ENCODE measurements around the gene MAMDC2. TPM values are rescaled to one million over a fixed set of nuclear protein-coding genes. Genes with fewer than 3 reads are reported as not detected.

MAMDC2 gene
- total RNA-seq, 2 donors from 2014 or later: 0.44 to 1.4 TPM

DNA sequence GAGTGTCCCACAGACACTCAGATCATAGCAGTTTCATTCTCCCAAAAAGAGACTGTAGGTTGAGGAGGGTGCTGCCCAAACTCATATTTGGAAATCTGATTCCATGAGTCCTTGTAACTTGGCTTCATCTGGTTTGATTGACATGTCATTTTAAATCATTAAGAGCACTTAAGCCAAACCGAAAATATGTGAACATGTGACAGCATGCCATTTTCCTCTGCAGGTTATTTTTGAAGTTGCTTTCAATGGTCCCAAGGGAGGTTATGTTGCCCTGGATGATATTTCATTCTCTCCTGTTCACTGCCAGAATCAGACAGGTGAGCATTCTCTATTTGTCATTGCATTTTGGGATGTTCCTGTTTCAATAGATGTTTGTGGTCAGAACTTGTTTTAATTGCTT, 87.6 kb downstream of the MAMDC2 start:
- H3K27ac ChIP-seq (ENCODE audit: low read depth, low read length): no peak overlapping the region
- H3K4me1 ChIP-seq (ENCODE audit: control insufficient read depth, insufficient read depth, low read length): peaks cover 3% of the 10 kb centered on the region
- 95 to 100% methylated on average over 1 of the region's 1 CpG for WGBS, 2 experiments (ENCODE audit: insufficient coverage in 1 of 2, insufficient read length in 1 of 2)
- no peak overlapping the region for H3K9ac ChIP-seq (ENCODE audit: extremely low read depth, low read length, poor library complexity, severe bottlenecking)
- no peaks in the 10 kb centered on the region for H3K9me3 ChIP-seq (ENCODE audit: control insufficient read depth, low read length)
- no peaks in the 10 kb centered on the region for H3K27me3 ChIP-seq (ENCODE audit: control insufficient read depth, insufficient read depth, low read length, poor library complexity, severe bottlenecking)
- DNase-seq: no peak
- no peak for TF ChIP-seq CTCF (conservative IDR thresholded peaks at IDR 0.05)
- no peak overlapping the region for H3K4me3 ChIP-seq (ENCODE audit: low read length)
- peaks cover 12% of the 10 kb centered on the region for H3K4me1 Mint-ChIP-seq
- no peaks in the 10 kb centered on the region for H3K36me3 ChIP-seq (ENCODE audit: control insufficient read depth, insufficient read depth, low read length)
- H3K27ac Mint-ChIP-seq: no peak overlapping the region
- H3K4me3 Mint-ChIP-seq: no peak overlapping the region
- peaks cover 2% of the 10 kb centered on the region for H3K36me3 Mint-ChIP-seq (ENCODE audit: low read depth)
- H3K27me3 Mint-ChIP-seq (ENCODE audit: insufficient read depth): no peaks in the 10 kb centered on the region
- no peaks in the 10 kb centered on the region for H3K9me3 Mint-ChIP-seq

- Mint-ChIP-seq H3K4me1 (peaks cover 2% of the 10 kb centered on the region), H3K36me3 (ENCODE audit: low read depth) (peaks cover 2% of the 10 kb centered on the region), H3K27me3 (ENCODE audit: insufficient read depth) (no peaks in the 10 kb centered on the region), H3K9me3 (no peaks in the 10 kb centered on the region), H3K4me3 (no peak overlapping the region), H3K27ac (no peak overlapping the region)
- no peaks in the 10 kb centered on the region for H3K27me3 ChIP-seq (ENCODE audit: control insufficient read depth, insufficient read depth, low read length, poor library complexity, severe bottlenecking)
- TF ChIP-seq CTCF (conservative IDR thresholded peaks at IDR 0.05): no peak
- H3K4me3 ChIP-seq (ENCODE audit: low read length): no peak overlapping the region
- H3K9ac ChIP-seq (ENCODE audit: extremely low read depth, low read length, poor library complexity, severe bottlenecking): no peak overlapping the region
- DNase-seq: no peak
- no peaks in the 10 kb centered on the region for H3K9me3 ChIP-seq (ENCODE audit: control insufficient read depth, low read length)
- WGBS, 2 experiments (ENCODE audit: insufficient coverage in 1 of 2, insufficient read length in 1 of 2): 96 to 98% methylated on average over 4 to 6 of the region's 6 CpGs
- H3K4me1 ChIP-seq (ENCODE audit: control insufficient read depth, insufficient read depth, low read length): no peaks in the 10 kb centered on the region
- no peaks in the 10 kb centered on the region for H3K36me3 ChIP-seq (ENCODE audit: control insufficient read depth, insufficient read depth, low read length)
- H3K27ac ChIP-seq (ENCODE audit: low read depth, low read length): no peak overlapping the region
Measured at GRCh38 chr9:70133253-70134208, 89.9 kb downstream of the MAMDC2 start.

- no peaks in the 10 kb centered on the region for H3K27me3 Mint-ChIP-seq (ENCODE audit: insufficient read depth)
- Histone ChIP-seq H3K4me3 (ENCODE audit: low read length) (no peak overlapping the region), H3K4me1 (ENCODE audit: control insufficient read depth, insufficient read depth, low read length) (no peaks in the 10 kb centered on the region), H3K27me3 (ENCODE audit: control insufficient read depth, insufficient read depth, low read length, poor library complexity, severe bottlenecking) (no peaks in the 10 kb centered on the region), H3K9ac (ENCODE audit: extremely low read depth, low read length, poor library complexity, severe bottlenecking) (no peak overlapping the region), H3K36me3 (ENCODE audit: control insufficient read depth, insufficient read depth, low read length) (no peaks in the 10 kb centered on the region), H3K9me3 (ENCODE audit: control insufficient read depth, low read length) (no peaks in the 10 kb centered on the region), H3K27ac (ENCODE audit: low read depth, low read length) (no peak overlapping the region)
- no peak overlapping the region for H3K27ac Mint-ChIP-seq
- no peaks in the 10 kb centered on the region for H3K36me3 Mint-ChIP-seq (ENCODE audit: low read depth)
- H3K9me3 Mint-ChIP-seq: no peaks in the 10 kb centered on the region
- no peaks in the 10 kb centered on the region for H3K4me1 Mint-ChIP-seq
- 90 to 100% methylated on average over 1 of the region's 1 CpG for WGBS, 2 experiments (ENCODE audit: insufficient coverage in 1 of 2, insufficient read length in 1 of 2)
- no peak for DNase-seq
- no peak overlapping the region for H3K4me3 Mint-ChIP-seq
- no peak for TF ChIP-seq CTCF (conservative IDR thresholded peaks at IDR 0.05)
Measured at GRCh38 chr9:70134360-70134759, 90.7 kb downstream of the MAMDC2 start.
